ENCODE data around the gene PCYT1A.
"Not testable (repeated sequence)": the region's sequence is repeated elsewhere in the genome, so short reads cannot be mapped to it uniquely, and the experiment has no call there.

Gene PCYT1A

GRCh38 chr3:196210673-196211556, 76.6 kb downstream of the PCYT1A start, which contains the start of gene ZDHHC19:
TSS of gene ZDHHC19 (minus strand) at chr3:196211400. CDS start at chr3:196211315, 85 bp downstream.
- no peak for DNase-seq

- DNase-seq = not testable (repeated sequence)
Measured at GRCh38 chr3:196209944-196210672, 77.4 kb downstream of the PCYT1A start.

DNA sequence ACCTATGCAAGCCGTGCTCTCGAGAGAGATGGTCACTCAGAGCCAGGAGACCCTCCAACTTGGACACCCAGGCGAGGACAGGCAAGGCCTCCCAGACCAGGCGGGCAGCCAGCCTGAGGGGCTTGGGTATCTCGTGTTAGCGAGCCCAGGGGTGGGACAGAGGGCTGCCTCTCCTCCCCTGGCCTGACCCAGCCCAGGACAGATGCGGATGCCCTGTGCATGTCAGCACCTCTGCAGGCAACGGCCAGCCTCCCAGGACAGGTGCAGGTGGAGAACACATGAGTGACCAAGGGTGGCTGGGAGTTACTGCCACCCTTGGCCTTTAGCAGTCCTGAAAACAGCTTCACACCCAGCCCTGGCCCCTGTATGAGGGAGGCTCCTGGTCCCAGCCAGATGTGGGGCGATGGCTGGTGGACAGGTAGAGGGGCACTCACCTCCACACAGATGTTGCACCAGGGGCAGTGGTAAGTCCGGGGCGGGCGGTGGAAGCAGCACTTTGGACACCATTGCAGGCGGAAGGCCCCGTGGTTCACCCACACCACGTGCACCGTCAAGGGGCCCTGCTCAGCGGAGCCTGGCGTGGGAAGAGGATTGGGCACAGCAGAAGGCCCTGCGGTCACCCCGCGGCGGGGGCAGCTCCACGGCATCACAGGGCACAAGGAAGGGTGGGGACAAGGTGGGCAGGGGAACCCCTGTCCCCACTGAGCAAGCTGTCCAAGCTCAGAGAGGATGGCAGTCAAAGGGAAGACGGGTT, 78.4 kb downstream of the PCYT1A start:
- DNase-seq = no peak

DNA sequence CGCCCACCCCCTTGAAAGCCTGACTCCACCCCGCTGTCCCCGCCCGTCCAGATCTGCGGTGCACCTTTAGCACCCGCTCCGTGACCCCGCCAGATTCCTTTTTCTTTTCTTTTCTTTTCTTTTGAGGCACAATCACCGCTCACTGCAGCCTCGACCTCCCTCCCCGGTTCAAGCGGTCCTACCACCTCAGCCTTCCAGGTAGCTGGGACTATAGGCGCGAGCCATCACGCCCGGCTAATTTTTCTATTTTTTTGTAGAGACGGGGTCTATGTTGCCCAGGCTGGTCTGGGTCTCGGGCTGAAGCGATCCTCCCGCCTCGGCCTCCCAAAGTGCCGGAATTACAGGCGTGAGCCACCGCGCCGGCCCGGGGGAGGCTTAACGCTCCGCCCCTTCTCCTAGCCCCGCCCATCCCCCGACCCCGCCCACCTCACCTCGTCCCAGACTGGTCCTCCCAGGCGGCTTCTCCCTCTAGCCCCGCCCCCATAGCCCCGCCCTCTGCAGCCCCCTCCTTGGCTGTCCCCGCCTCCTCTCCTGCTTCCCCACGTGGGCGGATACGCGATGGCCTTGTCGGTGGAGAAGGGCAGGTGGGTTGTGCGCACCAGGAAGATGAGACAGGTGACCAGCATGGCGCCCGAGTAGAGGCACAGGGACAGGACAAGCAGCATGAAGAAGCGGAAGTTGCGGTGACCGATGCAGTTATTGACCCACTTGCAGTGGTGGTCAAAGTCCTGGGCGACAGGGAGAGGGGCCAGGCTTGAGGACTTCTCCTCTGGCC, 79.5 kb downstream of the PCYT1A start:
- DNase-seq = peak; percentile 61 to 67

GRCh38 chr3:196207159-196207832, 80.2 kb downstream of the PCYT1A start:
- peak in 1 of 2 donors; percentile 27 for DNase-seq

- not testable (repeated sequence) for DNase-seq
Measured at GRCh38 chr3:196205442-196206205, 81.9 kb downstream of the PCYT1A start.

DNA sequence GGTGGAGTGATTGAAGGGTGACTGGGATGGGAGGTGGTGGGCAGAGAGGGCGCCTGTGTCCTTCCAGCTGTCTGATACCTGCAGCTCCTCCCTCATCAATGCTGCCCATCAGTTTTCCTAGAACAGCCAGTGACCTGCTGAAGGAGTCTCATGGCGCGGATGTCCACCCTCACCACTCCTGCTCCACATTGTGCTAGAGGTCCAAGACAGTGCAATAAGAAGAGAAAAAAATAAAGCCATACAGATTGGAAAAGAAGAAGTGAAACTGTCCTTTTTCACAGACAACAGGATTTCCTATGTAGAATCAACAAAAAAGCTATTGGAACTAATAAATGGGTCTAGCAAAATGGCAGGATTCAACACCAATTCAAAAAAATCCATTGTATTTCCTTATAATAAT, 83.7 kb downstream of the PCYT1A start:
- no peak for DNase-seq

DNA sequence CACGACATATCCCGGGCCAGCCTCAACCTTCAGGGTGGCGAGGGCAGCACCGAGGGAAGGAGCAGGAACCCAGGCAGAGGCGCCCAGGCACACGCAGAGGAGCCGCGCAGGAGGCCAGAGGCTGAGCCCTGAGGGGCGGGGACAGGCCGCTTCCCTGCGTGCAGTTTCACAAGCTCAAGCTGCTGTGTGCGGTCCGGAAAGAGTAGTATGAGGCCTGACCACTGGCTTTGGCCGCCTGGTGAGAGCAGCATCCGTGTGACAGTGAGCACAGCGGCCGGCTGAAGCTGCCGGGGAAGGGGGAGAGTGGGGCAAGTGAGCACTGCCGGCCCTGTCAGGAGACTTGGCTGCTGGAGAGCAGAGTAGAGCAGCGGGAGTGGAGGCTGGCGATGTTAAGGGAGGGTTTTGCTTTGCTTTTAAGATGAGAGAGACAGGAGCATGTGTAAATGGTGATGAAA, 85.0 kb downstream of the PCYT1A start:
- no peak for DNase-seq

- no peak for DNase-seq
Measured at GRCh38 chr3:196198771-196199753, 88.5 kb downstream of the PCYT1A start.

GRCh38 chr3:196198081-196198675, 89.3 kb downstream of the PCYT1A start:
- DNase-seq = no peak

GRCh38 chr3:196197524-196197923, 90.0 kb downstream of the PCYT1A start:
- no peak for DNase-seq

DNA sequence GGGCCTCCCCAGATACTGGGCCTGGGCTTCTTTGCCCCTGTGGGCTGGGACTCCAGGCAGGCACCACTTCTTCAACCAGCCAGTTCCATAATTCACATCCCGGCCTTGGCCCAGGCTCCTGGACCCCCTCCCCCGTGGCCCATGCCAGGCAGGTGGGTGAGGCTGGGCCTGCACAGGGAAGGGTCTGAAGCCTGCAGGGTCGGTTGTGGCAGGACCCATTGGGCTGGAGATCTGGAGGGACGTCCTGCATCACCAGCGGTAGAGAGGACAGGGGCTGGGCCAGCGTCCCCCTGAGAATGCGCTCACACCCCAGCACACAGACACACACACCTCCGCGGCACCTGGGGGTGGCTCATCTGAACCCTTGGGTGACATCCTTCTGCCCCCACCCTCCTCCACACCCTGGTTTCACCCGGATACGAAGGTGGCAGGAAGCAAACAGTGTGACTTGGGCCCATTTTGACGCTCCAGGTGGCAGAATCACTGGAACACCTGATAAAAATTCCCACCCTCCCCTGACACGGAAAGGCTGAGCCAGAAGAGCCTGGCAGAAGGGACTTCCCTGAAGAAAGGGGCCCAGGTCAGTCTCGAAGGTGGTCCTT, 91.8 kb downstream of the PCYT1A start:
- DNase-seq = no peak

DNA sequence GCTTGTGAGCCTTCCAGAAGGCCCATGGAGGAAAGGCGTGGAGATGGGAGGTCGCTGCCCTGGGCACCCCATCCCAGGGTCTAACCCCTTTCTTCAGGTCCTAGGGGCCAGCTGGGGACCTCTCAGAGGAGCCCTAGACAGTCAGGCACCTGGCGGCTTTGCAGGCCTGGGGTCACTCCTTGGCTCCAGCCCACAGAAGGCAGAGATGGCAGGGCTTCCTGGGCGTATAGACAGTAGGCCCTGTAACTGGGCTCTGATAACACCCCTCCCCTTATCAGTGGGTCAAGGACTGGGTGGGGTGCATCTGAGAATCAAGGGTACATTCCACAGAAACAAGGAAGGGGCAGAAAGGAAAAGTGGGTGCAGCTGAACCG, 93.0 kb downstream of the PCYT1A start:
- DNase-seq = no peak

DNA sequence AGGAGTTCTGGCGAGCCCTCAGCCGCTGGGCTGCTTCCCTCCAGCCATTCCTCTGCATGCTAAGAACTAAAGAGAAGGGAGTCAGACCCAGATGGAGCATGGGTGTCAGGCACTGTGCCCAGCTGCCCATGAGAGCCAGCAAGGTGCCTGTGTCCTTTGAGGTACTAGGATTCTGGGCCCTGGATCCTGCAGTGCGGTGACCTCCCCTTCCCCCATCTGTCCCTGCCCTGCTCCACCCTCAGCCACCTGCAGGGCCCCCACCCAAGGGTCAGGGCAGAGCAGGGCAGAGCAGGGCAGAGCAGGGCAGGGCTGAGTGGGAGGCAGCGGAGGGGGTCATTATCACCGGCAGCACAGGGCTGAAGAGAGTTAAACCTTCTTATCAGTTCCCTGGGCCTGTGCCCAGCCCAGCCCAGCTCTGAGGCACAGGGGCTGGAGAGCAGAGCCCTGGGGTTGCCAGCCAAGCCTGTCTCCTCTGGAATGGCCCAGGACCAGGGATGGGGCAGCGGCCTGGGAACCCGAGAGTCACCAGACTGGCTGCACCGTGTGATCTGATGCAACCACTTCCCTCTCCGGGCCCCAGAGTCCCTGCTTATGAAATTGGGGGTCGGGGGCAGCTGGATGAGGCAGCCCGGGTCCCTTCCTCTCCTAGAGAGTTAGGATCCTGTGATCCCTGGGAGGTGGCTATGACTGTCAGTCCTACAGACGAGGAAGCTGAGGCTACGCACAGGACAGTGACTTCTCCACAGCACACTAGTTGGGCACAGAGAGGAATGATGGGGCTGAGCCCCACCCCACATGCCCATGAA, 93.6 kb downstream of the PCYT1A start:
- DNase-seq = no peak

DNA sequence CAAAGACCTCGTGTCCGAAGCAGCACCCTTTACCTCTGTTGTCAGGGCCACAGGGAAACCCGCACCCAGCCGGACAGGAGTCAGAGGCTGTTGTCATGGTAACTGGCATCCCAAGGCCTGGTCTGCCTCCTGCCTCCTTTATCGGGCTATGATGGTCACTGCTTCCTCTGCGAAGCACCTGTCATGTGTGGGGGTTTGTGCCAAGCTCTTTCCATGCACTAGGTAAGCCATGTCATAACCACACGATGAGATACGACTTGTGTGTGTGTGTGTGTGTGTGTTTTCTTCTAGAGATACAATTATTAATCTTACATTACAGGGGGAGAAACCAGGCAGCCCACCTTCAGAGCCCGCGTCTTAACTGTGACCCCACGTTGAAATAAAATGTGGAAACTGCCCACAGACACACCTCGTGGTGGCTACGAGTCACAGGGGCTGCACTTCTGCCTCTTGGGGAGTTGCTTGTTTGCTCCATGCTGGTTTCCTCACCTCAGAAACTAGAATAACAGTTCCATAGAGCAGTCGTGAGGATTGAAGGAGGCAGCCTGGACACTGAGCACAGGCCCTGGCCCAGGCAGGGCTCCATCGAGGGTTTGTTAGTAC, 94.3 kb downstream of the PCYT1A start:
- no peak for DNase-seq

- peak in 1 of 2 donors; percentile 43 for DNase-seq
Measured at GRCh38 chr3:196192524-196193051, 94.9 kb downstream of the PCYT1A start.

GRCh38 chr3:196192036-196192523, 95.4 kb downstream of the PCYT1A start:
- peak; percentile 38 to 46 for DNase-seq
